Activated CD8-positive, alpha-beta T cell treated with anti-CD3 and anti-CD28 coated beads, Interleukin-2, amount 10 ng/mL, durations not matched to agents 7 days and 5 days (primary cell): Measurements from ENCODE around the gene MEAF6. TPM values are rescaled to one million over a fixed set of nuclear protein-coding genes. Genes with fewer than 3 reads are reported as not detected.

Experiments
- ATAC-seq: fragments of 150-1000 bp; cut with Tn5 transposase; one replicate; pipeline ENCODE4 v1.10.0; 2021; ENCODE audit warnings: moderate library complexity
- CTCF ChIA-PET: fragments of 350-600 bp; sonication (Branson Sonifier 250); formaldehyde crosslinking; loops from one replicate; lab custom pipeline; 2021; ENCODE audit warnings: antibody characterized with exemption; lab: Charles Lee
- POLR2A ChIA-PET: fragments of 350-600 bp; sonication (Branson Sonifier 250); formaldehyde crosslinking; loops from one replicate; lab custom pipeline; 2021; ENCODE audit warnings: antibody characterized with exemption; lab: Charles Lee
- DNase-seq: peaks from one replicate; pipeline ENCODE4 v3.0.0-alpha.2; 2020
- H3K27ac Mint-ChIP-seq: one replicate; pipeline ENCODE4 v1.8.0; 2021; ENCODE audit warnings: mild to moderate bottlenecking, mixed read lengths
- H3K27me3 Mint-ChIP-seq: one replicate; pipeline ENCODE4 v1.8.0; 2021; ENCODE audit warnings: low read depth, mixed read lengths
- H3K36me3 Mint-ChIP-seq: one replicate; pipeline ENCODE4 v1.8.0; 2021; ENCODE audit warnings: low read depth, mixed read lengths
- H3K4me1 Mint-ChIP-seq: one replicate; pipeline ENCODE4 v1.8.0; 2021; ENCODE audit warnings: low read depth, mixed read lengths
- H3K4me3 Mint-ChIP-seq: one replicate; pipeline ENCODE4 v1.8.0; 2021; ENCODE audit warnings: mild to moderate bottlenecking, mixed read lengths
- H3K9me3 Mint-ChIP-seq: one replicate; pipeline ENCODE4 v1.8.0; 2022; ENCODE audit warnings: mixed read lengths; ENCODE audit not compliant: insufficient read depth
- total RNA-seq, 2 experiments: library from RNA; stranded (reverse); gene quantifications; one replicate each; pipeline ENCODE4 v1.2.3, GENCODE V29; 2021

MEAF6 gene
- total RNA-seq, 2 experiments from 2014 or later = 70.8 to 73.0 TPM

GRCh38 chr1:37501661-37502060 is 12.9 kb downstream of the MEAF6 start:
- DNase-seq = no peak
- Mint-ChIP-seq H3K27me3 (no peaks in the 10 kb centered on the region), H3K4me1 (no peaks in the 10 kb centered on the region), H3K9me3 (no peaks in the 10 kb centered on the region), H3K4me3 (no peak overlapping the region), H3K27ac (no peak overlapping the region), H3K36me3 (peaks cover 48% of the 10 kb centered on the region)
- ChIA-PET POLR2A (interaction anchor here (2.9 kb wide), 1 partner anchor 13 kb away, joined by 6 read pairs; the partner anchor contains the start of gene MEAF6), CTCF (interaction anchor here (10.4 kb wide), 1 partner anchor 15 kb away, joined by 111 read pairs; no protein-coding TSS in a partner anchor)
- no peak for ATAC-seq

- ATAC-seq = no peak
- Mint-ChIP-seq H3K36me3 (peaks cover 37% of the 10 kb centered on the region), H3K9me3 (no peaks in the 10 kb centered on the region), H3K27me3 (no peaks in the 10 kb centered on the region), H3K4me1 (peaks cover 2% of the 10 kb centered on the region), H3K4me3 (no peak overlapping the region), H3K27ac (no peak overlapping the region)
- DNase-seq = no peak
- POLR2A ChIA-PET = interaction anchor here (1.2 to 1.6 kb wide), 2 partner anchors 16 to 20 kb away, joined by 4 to 8 read pairs; partner anchors contain the start of gene MEAF6
- CTCF ChIA-PET = interaction anchor here (0.9 to 10.4 kb wide), 4 partner anchors 10 to 15 kb away, joined by 4 to 111 read pairs (median 6); partner anchors contain the start of gene MEAF6
Observed at GRCh38 chr1:37498872-37499617, 15.5 kb downstream of the MEAF6 start.

- DNase-seq = no peak
- H3K4me3 Mint-ChIP-seq = no peak overlapping the region
- H3K27me3 Mint-ChIP-seq = no peaks in the 10 kb centered on the region
- no peak overlapping the region for H3K27ac Mint-ChIP-seq
- H3K9me3 Mint-ChIP-seq = no peaks in the 10 kb centered on the region
- ChIA-PET CTCF (interaction anchor here (0.9 to 10.4 kb wide), 4 partner anchors 11 to 41 kb away, joined by 3 to 111 read pairs (median 4); no protein-coding TSS in a partner anchor), POLR2A (interaction anchor here (0.8 kb wide), 1 partner anchor 10 kb away, joined by 3 read pairs; no protein-coding TSS in a partner anchor)
- H3K4me1 Mint-ChIP-seq = peaks cover 6% of the 10 kb centered on the region
- H3K36me3 Mint-ChIP-seq = peaks cover 45% of the 10 kb centered on the region
- ATAC-seq = no peak
Observed at GRCh38 chr1:37497832-37498231, 16.7 kb downstream of the MEAF6 start.

- DNase-seq = no peak
- Mint-ChIP-seq H3K27ac (no peak overlapping the region), H3K36me3 (peaks cover 39% of the 10 kb centered on the region), H3K27me3 (no peaks in the 10 kb centered on the region), H3K4me1 (peaks cover 6% of the 10 kb centered on the region), H3K4me3 (no peak overlapping the region), H3K9me3 (no peaks in the 10 kb centered on the region)
- ATAC-seq = no peak
- POLR2A ChIA-PET = no interaction called here
- CTCF ChIA-PET = interaction anchor here (1.0 to 10.4 kb wide), 4 partner anchors 9 to 41 kb away, joined by 3 to 111 read pairs (median 6); partner anchors contain the start of gene MEAF6
Observed at GRCh38 chr1:37495875-37496274, 18.7 kb downstream of the MEAF6 start.

GRCh38 chr1:37493336-37494098 is 21.0 kb downstream of the MEAF6 start:
- peaks cover 6% of the 10 kb centered on the region for H3K4me1 Mint-ChIP-seq
- DNase-seq (no peak), ATAC-seq (no peak)
- H3K36me3 Mint-ChIP-seq = peaks cover 25% of the 10 kb centered on the region
- ChIA-PET CTCF (interaction anchor here (1.1 to 11.1 kb wide), 3 partner anchors 21 to 37 kb away, joined by 3 to 269 read pairs (median 4); no protein-coding TSS in a partner anchor), POLR2A (interaction anchor here (1.0 kb wide), 1 partner anchor 10 kb away, joined by 5 read pairs; no protein-coding TSS in a partner anchor)
- no peak overlapping the region for H3K4me3 Mint-ChIP-seq
- H3K27me3 Mint-ChIP-seq = no peaks in the 10 kb centered on the region
- H3K9me3 Mint-ChIP-seq = no peaks in the 10 kb centered on the region
- no peak overlapping the region for H3K27ac Mint-ChIP-seq

- Mint-ChIP-seq H3K36me3 (peaks cover 18% of the 10 kb centered on the region), H3K9me3 (no peaks in the 10 kb centered on the region), H3K4me1 (peaks cover 15% of the 10 kb centered on the region), H3K27ac (peak overlapping the region; percentile 84), H3K4me3 (no peak overlapping the region), H3K27me3 (no peaks in the 10 kb centered on the region)
- POLR2A ChIA-PET = interaction anchor here (0.9 to 4.4 kb wide), 8 partner anchors 9 to 38 kb away, joined by 3 to 49 read pairs (median 3); partner anchors contain the start of genes MEAF6 and ZC3H12A
- CTCF ChIA-PET = interaction anchor here (0.7 to 11.1 kb wide), 29 partner anchors 12 to 1012 kb away, joined by 3 to 269 read pairs (median 9); partner anchors contain the start of genes CDCA8, MEAF6, SNIP1 and ZC3H12A
- ATAC-seq = no peak
- no peak for DNase-seq
Observed at GRCh38 chr1:37487619-37487984, 27.0 kb downstream of the MEAF6 start.

- CTCF ChIA-PET = interaction anchor here (0.6 to 11.1 kb wide), 32 partner anchors 12 to 1011 kb away, joined by 3 to 269 read pairs (median 8); partner anchors contain the start of genes CDCA8, MEAF6, SNIP1 and ZC3H12A
- Mint-ChIP-seq H3K36me3 (peaks cover 23% of the 10 kb centered on the region), H3K4me3 (no peak overlapping the region), H3K27ac (peak overlapping the region; percentile 84), H3K4me1 (peaks cover 17% of the 10 kb centered on the region), H3K27me3 (no peaks in the 10 kb centered on the region), H3K9me3 (no peaks in the 10 kb centered on the region)
- DNase-seq (peak; percentile 82), ATAC-seq (peak; percentile 63)
- POLR2A ChIA-PET = interaction anchor here (0.9 to 4.4 kb wide), 10 partner anchors 8 to 37 kb away, joined by 3 to 49 read pairs (median 3); partner anchors contain the start of genes MEAF6 and ZC3H12A
Observed at GRCh38 chr1:37486680-37487618, 27.6 kb downstream of the MEAF6 start.

- no peak overlapping the region for H3K4me3 Mint-ChIP-seq
- DNase-seq = no peak
- ATAC-seq = no peak
- H3K9me3 Mint-ChIP-seq = no peaks in the 10 kb centered on the region
- peaks cover 31% of the 10 kb centered on the region for H3K36me3 Mint-ChIP-seq
- CTCF ChIA-PET = interaction anchor here (0.6 to 11.1 kb wide), 16 partner anchors 11 to 1263 kb away, joined by 3 to 269 read pairs (median 11); partner anchors contain the start of genes CDCA8, SNIP1 and ZC3H12A
- peaks cover 26% of the 10 kb centered on the region for H3K4me1 Mint-ChIP-seq
- peak overlapping the region; percentile 84 for H3K27ac Mint-ChIP-seq
- POLR2A ChIA-PET = interaction anchor here (1.1 to 4.4 kb wide), 6 partner anchors 11 to 37 kb away, joined by 3 to 49 read pairs (median 3); partner anchors contain the start of genes MEAF6 and ZC3H12A
- no peaks in the 10 kb centered on the region for H3K27me3 Mint-ChIP-seq
Observed at GRCh38 chr1:37485902-37486679, 28.5 kb downstream of the MEAF6 start.

- H3K27me3 Mint-ChIP-seq = no peaks in the 10 kb centered on the region
- no peak for DNase-seq
- ChIA-PET POLR2A (interaction anchor here (0.6 to 4.4 kb wide), 5 partner anchors 9 to 35 kb away, joined by 3 to 49 read pairs (median 4); partner anchors contain the start of genes MEAF6 and ZC3H12A), CTCF (interaction anchor here (3.8 to 11.1 kb wide), 5 partner anchors 9 to 35 kb away, joined by 48 to 269 read pairs (median 111); partner anchors contain the start of gene ZC3H12A)
- H3K36me3 Mint-ChIP-seq = peaks cover 33% of the 10 kb centered on the region
- no peak overlapping the region for H3K4me3 Mint-ChIP-seq
- H3K4me1 Mint-ChIP-seq = peaks cover 39% of the 10 kb centered on the region
- H3K27ac Mint-ChIP-seq = peak overlapping the region; percentile 43
- no peaks in the 10 kb centered on the region for H3K9me3 Mint-ChIP-seq
- ATAC-seq = no peak
Observed at GRCh38 chr1:37484325-37485051, 30.1 kb downstream of the MEAF6 start.
